Uterus (tissue), 2 donors: ENCODE results near the gene IQCE.

Experiments
- CTCF ChIP-seq, 4 experiments: fragments of 200-600 bp in 2 of 4; fragments of 450-650 bp in 2 of 4; sonication (generic) in 2 of 4; IDR thresholded peaks; one replicate each; pipeline ENCODE4 v1.5.1; 2016 to 2019; ENCODE audit warnings: antibody characterized with exemption in 4 of 4, mild to moderate bottlenecking in 2 of 4, moderate library complexity in 1 of 4
- POLR2A ChIP-seq, 2 donors: fragments of 450-650 bp; IDR thresholded peaks; one replicate each; pipeline ENCODE4 v1.6.1; 2016; ENCODE audit warnings: antibody characterized with exemption in 2 of 2, mild to moderate bottlenecking in 1 of 2, moderate library complexity in 1 of 2

- TF ChIP-seq CTCF (IDR thresholded peaks at IDR 0.05), result no peak
- no peak for TF ChIP-seq POLR2A (IDR thresholded peaks at IDR 0.05)
Measured at GRCh38 chr7:2545746-2546425, 12.9 kb upstream of the IQCE start.
